ENCODE data around the gene G6PC2.
A peak's percentile ranks its signal among the peaks of the same experiment; 100 is the strongest.
"Not testable (repeated sequence)": the region's sequence is repeated elsewhere in the genome, so short reads cannot be mapped to it uniquely, and the experiment has no call there.

Gene G6PC2, protein sequence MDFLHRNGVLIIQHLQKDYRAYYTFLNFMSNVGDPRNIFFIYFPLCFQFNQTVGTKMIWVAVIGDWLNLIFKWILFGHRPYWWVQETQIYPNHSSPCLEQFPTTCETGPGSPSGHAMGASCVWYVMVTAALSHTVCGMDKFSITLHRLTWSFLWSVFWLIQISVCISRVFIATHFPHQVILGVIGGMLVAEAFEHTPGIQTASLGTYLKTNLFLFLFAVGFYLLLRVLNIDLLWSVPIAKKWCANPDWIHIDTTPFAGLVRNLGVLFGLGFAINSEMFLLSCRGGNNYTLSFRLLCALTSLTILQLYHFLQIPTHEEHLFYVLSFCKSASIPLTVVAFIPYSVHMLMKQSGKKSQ

DNA sequence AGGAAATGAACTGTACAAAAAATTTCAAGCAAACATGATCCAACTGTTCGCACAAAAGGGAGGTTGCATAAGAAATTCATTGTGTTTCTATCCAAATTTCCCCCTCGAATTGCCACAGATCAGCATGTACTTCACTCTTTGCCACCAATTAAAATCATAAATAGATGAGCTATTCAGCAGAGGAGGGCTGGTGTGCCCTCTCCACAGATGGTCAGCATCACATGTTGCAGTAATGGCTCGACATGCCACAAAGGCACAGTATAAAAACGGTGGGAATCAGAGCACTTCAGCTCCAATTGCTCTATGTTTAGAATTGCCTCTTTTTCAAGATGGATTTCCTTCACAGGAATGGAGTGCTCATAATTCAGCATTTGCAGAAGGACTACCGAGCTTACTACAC lies at the start of gene G6PC2:
Gene G6PC2 (plus strand): TSS at position 289 of the 400 bp plus-strand sequence. CDS start 41 bp downstream, at position 330.
- no peak for DNase-seq

DNA sequence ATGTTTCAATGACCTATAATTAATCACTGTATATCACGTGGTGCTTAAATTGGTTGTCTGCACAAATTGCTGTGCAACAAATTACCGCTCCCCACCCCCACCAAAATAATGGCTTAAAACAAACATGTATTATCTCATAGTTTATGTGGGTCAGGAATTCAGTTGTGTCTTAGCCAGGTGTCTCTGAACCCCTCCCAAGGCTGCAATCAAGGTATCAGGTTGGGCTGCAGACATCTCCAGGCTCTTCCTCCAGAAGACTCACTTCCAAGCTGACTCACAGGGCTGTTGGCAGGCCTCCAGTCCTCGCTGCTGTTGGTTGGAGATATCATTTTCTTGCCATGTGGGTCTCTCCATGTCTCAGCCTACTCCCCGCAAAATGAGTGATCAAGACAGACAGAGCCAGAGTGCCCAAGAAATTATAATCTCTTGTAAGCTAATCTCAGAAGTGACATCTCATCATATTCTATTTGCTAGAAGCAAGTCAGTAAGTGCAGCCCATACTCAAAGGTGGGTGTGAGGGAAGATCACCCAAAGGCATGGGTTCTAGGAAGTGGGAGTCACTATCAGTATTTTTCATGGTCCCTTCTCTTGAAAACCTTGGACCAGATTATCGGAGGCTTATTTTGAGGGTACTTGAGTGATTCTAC lies 49.3 kb upstream of the G6PC2 start:
- DNase-seq: no peak

DNA sequence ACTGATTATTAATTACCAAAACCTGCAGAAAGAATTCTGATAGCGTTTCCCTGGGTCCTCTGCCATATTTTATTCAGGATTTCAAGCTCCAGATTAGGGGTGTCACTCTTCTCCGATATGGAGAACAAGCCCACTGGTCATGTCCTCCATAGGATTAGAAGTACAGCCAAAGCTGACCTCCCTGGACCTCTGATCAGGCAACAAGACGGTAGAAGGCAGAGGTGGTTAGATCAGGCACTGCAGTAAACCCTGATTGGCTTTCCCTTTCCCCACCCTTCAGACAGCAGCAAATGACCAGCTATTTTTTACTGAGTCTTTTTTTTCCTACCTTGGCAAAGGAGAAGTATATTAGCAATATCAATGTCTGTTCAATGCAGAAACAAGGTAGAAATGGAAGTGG lies 48.6 kb upstream of the G6PC2 start:
- no peak for DNase-seq

DNA sequence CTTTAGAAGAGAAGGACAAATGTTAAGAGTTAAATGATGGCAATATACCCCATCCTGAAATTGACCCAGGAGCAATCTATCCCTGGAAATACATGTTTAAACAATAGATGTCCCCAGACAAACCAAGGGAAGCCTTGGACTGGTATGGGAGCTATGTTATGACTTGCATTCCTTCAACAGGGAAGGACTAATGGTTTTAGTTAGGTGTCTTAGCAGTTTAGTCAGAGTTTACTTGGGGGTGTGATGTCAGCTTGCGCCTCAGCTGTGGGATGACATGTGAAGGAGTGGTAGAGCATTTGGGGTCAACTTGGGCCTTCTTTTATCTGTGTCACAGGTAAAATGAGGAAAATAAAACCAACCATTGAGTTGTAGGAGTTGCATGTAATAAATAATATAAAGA lies 47.6 kb upstream of the G6PC2 start:
- no peak for DNase-seq

DNA sequence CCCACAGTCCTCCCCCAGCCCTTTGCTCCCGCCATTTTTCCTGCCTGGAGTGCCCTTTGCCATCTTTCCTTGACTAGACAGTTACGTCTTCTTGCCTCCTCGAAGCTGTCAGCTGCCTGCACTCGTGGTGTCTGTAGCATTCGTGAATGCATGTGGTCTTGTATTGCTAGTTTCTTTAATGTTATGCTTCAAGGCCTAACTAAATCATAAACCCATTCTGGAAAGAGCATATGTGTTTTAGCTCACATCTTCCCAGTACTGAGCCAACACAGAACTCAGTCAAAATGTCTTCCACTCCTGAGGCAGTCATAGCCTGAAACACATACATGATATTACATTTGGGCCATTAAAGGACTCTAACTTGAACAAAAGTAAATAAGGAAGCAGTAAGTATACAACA lies 46.4 kb upstream of the G6PC2 start:
- DNase-seq: no peak

DNA sequence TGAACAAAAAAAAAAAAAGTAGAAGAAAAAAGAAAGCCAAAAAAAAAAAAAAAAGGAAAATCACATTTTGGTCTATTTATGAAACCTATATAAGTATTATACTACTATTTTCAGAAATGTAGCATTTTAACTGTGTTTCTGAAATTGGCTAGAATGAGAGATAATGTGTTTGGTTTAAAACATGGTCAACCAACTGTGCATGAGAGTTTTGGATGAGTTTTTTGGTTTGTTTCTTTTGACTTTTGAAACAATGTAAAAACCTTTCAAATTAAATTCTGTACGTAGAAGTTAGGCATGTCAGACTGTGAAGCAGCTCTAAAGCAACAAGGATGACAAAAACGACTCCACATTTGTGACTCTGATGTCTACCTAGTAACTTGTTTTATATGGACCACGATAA lies 45.5 kb upstream of the G6PC2 start:
- DNase-seq: no peak

DNA sequence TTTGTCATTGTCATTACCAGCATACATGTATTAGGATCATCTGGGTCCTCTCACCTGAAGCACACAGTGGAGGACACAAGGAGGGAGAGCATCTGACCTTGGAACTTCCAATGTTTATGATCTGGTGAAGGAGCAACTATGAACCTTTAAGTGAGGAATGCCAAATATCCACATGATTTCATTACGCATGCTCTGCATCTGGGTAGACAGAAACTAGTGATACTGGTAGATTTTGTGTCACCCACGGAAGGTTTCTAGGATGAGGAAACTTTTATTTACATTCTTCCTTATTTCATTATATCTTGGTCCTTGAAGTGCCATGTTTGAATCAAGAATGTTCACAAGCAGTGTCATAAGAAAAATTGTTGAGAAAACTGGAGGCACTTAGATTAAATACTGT lies 42.9 kb upstream of the G6PC2 start:
- no peak for DNase-seq

DNA sequence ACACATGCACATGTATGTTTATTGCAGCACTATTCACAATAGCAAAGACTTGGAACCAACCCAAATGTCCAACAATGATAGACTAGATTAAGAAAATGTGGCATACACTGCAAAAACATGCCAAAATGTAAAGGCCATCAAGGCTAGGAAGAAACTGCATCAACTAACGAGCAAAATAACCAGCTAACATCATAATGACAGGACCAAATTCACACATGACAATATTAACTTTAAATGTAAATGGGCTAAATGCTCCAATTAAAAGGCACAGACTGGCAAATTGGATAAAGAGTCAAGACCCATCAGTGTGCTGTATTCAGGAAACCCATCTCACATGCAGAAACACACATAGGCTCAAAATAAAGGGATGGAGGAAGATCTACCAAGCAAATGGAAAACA lies 33.9 kb upstream of the G6PC2 start:
- not testable (repeated sequence) for DNase-seq

DNA sequence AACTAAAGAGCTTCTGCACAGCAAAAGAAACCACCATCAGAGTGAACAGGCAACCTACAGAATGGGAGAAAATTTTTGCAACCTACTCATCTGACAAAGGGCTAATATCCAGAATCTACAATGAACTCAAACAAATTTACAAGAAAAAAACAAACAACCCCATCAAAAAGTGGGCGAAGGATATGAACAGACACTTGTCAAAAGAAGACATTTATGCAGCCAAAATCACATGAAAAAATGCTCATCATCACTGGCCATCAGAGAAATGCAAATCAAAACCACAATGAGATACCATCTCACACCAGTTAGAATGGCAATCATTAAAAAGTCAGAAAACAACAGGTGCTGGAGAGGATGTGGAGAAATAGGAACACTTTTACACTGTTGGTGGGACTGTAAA lies 30.7 kb upstream of the G6PC2 start:
- not testable (repeated sequence) for DNase-seq

DNA sequence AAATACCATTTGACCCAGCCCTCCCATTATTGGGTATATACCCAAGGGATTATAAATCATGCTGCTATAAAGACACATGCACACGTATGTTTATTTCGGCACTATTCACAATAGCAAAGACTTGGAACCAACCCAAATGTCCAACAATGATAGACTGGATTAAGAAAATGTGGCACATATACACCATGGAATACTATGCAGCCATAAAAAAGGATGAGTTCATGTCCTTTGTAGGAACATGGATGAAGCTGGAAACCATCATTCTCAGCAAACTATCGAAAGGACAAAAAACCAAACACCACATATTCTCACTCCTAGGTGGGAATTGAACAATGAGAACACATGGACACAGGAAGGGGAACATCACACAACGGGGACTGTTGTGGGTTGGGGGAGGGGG lies 30.3 kb upstream of the G6PC2 start:
- not testable (repeated sequence) for DNase-seq

DNA sequence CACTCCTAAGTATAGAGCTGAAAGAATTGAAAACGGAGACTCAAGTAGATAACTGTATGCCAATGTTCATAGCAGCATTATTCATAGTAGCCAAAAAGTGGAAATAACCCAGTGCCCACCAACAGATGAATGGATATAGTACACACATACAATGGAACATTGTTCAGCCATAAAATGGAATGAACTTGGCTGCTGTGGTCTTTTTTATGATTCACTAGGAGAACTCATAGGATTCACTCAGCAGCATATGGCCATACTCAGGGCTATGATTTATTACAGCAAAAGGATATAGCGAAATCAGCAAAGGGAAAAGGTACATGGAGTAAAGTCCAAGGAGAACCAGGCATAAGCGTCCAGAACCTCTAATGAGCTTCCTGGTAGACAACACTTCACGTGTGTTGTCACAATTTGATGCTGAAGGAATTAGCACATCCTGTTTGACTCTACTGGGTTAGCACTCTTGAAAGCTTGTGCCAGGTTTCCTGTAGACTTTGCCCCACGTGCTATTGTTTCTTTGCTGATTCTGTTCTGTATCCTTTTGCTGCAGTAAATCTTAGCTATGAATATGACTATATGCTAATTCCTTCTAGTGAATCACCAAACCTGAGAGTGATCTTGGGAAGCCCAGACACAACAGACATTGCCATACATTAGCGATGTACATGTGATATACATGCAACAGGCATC lies 26.6 kb upstream of the G6PC2 start:
- DNase-seq: no peak

DNA sequence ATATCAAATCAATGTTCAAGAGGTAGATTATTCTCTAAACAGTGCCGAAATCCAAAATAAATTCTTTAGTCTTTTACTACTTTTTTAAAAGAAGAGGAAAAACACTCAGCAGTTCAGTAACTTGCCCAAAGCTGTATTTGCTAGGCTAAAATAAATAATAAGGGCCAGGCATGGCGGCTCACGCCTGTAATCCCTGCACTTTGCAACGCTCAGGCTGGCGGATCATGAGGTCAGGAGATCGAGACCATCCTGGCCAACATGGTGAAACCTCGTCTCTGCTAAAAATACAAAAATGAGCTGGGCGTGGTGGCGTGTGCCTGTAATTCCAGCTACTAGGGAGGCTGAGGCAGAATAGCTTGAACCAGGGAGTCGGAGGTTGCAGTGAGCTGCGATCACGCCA lies 18.9 kb upstream of the G6PC2 start:
- DNase-seq: not testable (repeated sequence)

DNA sequence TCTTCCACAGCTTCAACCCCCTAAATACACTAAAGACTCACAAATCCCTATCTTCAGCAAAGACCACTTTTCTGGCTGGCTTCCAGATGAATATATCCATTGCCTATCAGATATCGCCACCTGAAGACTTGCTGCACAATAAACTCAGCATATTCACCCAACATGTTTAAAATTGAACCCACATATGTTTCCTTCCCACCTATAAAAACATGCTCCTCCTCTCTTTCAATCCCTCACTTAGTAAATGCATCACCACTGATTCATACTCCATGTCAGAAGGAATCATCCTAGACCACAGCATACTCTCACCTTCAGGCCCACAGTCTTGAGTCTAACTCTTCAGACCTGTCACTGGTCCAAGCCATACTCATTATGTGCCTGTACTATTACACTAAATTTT lies 16.1 kb upstream of the G6PC2 start:
- no peak for DNase-seq

DNA sequence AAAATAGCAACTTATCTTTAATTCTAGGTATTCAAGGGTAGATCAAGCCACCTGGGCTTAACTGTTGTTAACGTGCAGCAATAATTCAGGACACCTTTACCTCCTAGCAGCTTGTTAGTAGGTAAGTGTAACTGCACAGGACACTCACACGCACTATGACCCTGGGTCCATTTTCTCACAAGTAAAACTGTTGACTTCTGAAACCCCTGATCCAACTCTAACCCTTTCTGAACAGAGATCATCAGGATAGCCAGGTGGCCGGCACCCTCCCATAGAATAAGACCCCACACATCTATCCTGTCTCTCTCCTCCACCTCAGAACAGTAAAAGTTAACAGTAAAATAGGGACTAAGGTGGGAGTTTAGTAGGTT lies 11.5 kb upstream of the G6PC2 start:
- DNase-seq: no peak

DNA sequence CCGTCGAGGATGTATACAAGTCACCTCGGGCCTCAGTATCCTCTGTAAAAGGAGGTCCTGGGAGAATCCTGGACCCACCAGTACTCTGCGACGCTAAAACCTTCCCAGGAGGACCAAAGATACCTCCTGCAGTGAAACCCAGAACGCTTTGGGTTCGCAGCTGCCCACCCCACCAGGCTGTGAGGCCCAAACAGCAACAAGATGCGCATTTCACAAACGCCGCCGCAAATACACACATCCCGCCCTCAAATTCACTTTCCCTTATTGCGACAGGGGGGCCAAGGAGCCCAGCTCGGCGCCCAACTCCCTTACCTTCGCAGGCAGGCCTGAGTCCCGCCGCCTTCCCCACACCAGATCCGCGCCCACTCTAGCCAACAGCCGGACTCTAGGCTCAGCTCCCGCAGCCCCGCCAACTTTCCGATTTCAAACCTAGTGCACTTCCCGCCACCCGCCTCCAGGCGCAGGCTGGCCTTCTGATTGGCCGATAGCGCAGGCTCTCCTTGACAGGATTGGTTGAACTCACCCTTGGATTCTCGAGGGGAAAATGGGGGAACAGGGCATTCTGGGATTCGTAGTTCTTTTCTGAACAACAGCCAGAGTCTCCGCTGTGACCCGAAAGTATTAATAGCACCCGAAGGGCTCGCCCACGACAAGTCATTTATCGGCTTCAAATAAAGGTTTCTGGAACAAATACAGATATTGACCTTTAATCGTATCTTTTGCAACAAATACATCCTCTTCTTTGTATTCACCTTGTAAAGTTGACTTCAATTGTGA lies 10.9 kb upstream of the G6PC2 start, which contains the start of gene SPC25:
Gene SPC25 (minus strand): TSS at position 425 of the 777 bp plus-strand sequence. CDS start 911 bp downstream, outside the sequence.
- DNase-seq: peak; percentile 90 to 92

DNA sequence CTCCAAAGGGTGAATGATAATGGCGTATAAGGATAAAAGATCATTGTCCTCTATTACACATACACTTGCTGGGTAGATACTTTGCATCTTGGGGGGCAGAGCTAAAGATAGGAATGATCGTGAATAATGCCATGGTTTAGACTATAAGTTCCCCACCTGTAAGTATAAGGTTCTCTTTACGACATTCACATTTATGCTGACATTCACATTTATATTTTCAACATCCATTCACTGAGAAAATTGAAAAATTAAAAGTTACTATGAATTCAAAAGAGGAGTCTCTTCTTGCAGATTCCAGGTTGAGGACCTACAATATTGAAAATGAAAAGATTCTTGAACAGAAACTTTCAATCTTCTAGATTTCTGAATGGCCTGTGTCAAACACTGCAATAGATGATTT lies 8.8 kb upstream of the G6PC2 start:
- DNase-seq: no peak

DNA sequence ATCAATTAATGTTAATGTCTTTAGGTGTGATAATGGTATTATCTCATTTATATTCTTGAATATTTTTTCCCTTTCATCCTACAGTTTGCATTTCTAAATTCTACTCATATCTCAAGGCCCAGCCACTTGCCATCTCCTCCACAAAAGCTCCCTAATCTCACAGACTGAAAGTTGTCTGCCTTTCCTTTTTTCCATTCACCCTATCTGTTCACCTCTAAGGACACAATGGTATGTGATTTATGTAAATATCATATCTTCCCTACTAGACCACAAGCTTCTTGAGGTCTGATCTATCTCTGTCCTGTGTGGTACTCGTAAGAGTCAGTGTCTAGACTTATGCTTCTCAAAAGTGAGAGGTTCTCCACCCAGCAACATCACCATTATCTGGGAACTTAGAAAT lies 7.0 kb upstream of the G6PC2 start:
- DNase-seq: no peak

DNA sequence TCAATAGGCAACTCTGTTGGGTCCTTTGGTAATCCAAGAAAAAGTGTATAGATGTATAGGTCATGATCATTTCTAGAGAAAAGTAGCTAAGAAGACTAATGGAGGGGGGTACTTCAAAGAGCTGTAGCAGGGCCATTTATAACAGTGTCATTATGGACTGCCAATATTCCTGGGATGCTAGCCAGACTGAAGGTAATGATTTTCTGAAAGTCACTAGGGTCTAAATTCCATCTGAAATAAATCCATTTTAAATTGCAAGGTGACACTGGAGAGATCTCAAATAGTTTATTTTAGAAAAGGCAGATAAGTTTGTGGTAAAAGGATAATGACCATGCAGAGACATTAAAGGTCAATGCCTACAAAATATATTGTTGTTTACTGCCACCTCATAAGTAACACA lies 6.4 kb upstream of the G6PC2 start:
- no peak for DNase-seq

DNA sequence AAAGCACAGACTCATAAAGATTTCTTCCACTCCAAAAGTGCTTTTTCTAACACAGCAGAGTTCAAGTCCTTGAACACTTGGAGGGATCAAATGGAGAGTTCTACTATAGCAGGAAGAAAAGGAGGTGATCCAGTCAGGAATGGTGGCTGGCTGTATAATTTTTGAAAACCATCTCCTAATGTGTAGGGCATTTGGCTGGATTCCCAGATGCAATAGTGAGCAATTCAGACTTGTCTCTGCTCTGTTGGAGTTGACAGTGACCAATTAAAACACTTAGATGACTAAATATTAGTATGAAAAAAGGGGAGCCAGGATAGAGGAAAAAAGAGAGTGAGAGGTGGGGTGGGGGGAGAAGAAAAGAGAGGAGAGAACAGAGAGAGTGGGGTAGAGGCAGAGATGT lies 5.3 kb upstream of the G6PC2 start:
- DNase-seq: no peak

DNA sequence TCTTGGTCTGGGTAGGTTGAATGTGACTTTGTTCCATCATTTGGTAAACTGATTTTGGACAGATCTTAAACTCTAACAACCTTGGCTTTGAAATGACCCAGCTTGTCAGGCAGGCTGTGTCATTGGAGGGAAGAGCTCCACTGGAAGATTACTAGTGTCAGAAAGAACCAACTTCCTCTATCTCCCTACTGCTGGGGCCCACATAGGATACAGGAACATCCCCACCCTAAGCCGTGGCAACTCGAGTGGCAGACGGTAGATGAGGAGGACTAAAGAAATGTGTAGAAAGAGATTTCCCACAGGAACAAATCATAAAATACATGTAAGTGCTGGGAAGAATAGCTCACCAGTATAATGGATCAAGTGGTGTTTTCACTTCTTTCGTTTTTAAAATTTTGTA lies 4.3 kb upstream of the G6PC2 start:
- DNase-seq: no peak

DNA sequence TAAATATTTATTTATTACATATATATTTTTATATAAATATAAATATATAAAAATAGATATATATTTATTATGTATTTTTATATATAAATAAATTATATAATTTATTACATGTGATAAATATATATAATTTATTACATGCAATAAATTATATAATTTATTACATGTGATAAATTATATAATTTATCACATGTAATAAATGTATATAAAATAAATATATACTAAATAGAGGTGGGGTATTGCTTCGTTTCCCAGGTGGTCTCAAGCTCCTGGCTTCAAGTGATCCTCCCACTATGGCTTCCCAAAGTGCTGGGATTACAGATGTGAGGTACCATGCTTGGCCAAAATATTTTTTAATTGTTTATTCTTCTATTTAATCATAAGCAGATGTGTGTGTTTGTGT lies 3.6 kb upstream of the G6PC2 start:
- DNase-seq: no peak

DNA sequence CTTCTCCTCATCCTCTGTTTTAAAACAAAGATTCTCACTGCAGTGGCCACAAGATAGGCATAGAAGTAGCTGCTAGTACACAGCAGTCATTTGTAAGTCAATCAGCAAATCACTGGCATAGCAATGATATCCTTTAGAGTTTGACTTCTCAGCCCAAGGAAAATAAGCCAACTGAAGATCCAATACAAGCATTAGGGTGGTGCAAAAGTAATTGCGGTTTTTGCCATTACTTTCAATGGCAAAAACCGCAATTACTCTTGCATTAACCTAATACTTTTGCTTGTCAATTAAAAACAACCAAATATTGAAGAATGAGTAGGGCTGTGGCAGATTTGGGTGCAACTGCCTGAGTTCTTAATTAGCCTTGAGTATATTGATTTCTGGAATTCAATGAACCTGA lies 2.8 kb downstream of the G6PC2 start:
- no peak for DNase-seq

DNA sequence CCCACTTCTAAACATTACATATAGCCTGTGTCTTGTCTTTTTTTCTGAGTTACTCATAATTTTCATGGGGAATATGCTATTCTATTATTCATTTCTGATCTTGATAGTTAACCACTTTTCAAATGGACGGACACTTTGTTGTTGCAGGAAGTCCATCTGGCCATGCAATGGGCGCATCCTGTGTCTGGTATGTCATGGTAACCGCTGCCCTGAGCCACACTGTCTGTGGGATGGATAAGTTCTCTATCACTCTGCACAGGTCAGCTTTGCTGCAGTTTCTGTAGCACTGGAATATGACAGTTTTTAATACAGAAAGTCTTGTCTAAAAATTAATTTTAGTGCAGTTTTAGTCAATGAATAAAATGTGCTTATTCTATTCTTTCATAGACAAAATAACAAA lies 3.3 kb downstream of the G6PC2 start:
- DNase-seq: no peak
